Measurements from ENCODE around the gene ARID1B.

ARID1B gene

GRCh38 chr6:157203312-157203744, 426.1 kb downstream of the ARID1B start:
- no peak overlapping the region for H3K4me3 ChIP-seq (ENCODE audit: low read length in 2 of 2)
- H3K79me1 ChIP-seq (ENCODE audit: low read depth, low read length): peaks cover 2% of the 10 kb centered on the region
- H3K9me3 ChIP-seq (replicated peaks in 1 of 2; ENCODE audit: control insufficient read depth in 2 of 2, insufficient read depth in 1 of 2, low read depth in 1 of 2, low read length in 2 of 2): peaks cover 0 to 2% of the 10 kb centered on the region in 2 donors
- H2AFZ ChIP-seq (ENCODE audit: low read length): no peak overlapping the region
- H2AK5ac ChIP-seq (ENCODE audit: low read depth, low read length): no peak overlapping the region
- H3K4me2 ChIP-seq (ENCODE audit: insufficient read depth, low read length, poor library complexity, severe bottlenecking): no peak overlapping the region
- no peak overlapping the region for H3K18ac ChIP-seq (ENCODE audit: low read length)
- H2BK15ac ChIP-seq (ENCODE audit: low read length): no peak overlapping the region
- H3K4ac ChIP-seq (ENCODE audit: low read length): no peak overlapping the region
- no peak overlapping the region for H4K8ac ChIP-seq (ENCODE audit: low read depth, low read length)
- H3K14ac ChIP-seq (ENCODE audit: low read length): no peak overlapping the region
- H3K36me3 ChIP-seq (replicated peaks in 1 of 2; ENCODE audit: control insufficient read depth in 2 of 2, insufficient read depth in 2 of 2, low read length in 2 of 2): peaks cover 38 to 94% of the 10 kb centered on the region in 2 donors
- no peaks in the 10 kb centered on the region for H3K4me1 ChIP-seq (ENCODE audit: control insufficient read depth in 2 of 2, insufficient read depth in 1 of 2, low read depth in 1 of 2, low read length in 2 of 2)
- no peak for DNase-seq (ENCODE audit: low spot score)
- H2BK5ac ChIP-seq (ENCODE audit: low read length): no peak overlapping the region
- no peak overlapping the region for H3K23ac ChIP-seq (ENCODE audit: low read depth, low read length, poor library complexity)
- no peak overlapping the region for H4K91ac ChIP-seq (ENCODE audit: low read depth, low read length, poor library complexity)
- no peak overlapping the region for H2BK12ac ChIP-seq (ENCODE audit: low read length)
- WGBS, 2 donors (ENCODE audit: extremely low coverage in 2 of 2, insufficient read length in 2 of 2, insufficient replicate concordance in 1 of 2): no CpG with 5 or more reads among the region's 11 CpGs
- H3K27ac ChIP-seq (replicated peaks; ENCODE audit: low read length): no peak overlapping the region
- H3K9ac ChIP-seq (ENCODE audit: low read depth, low read length, poor library complexity): no peak overlapping the region
- no peaks in the 10 kb centered on the region for H3K27me3 ChIP-seq (ENCODE audit: control insufficient read depth in 3 of 3, insufficient read depth in 3 of 3, low read depth in 1 of 3, low read length in 3 of 3)
- H2BK120ac ChIP-seq (ENCODE audit: low read depth, low read length): no peak overlapping the region

- peaks cover 2% of the 10 kb centered on the region for H3K79me1 ChIP-seq (ENCODE audit: low read depth, low read length)
- no peak overlapping the region for H2BK5ac ChIP-seq (ENCODE audit: low read length)
- DNase-seq (ENCODE audit: low spot score): no peak
- no peak overlapping the region for H3K14ac ChIP-seq (ENCODE audit: low read length)
- no peak overlapping the region for H4K8ac ChIP-seq (ENCODE audit: low read depth, low read length)
- H4K91ac ChIP-seq (ENCODE audit: low read depth, low read length, poor library complexity): no peak overlapping the region
- H3K9me3 ChIP-seq (replicated peaks in 1 of 2; ENCODE audit: control insufficient read depth in 2 of 2, insufficient read depth in 1 of 2, low read depth in 1 of 2, low read length in 2 of 2): peaks cover 0 to 2% of the 10 kb centered on the region in 2 donors
- no peak overlapping the region for H3K4me2 ChIP-seq (ENCODE audit: insufficient read depth, low read length, poor library complexity, severe bottlenecking)
- no peak overlapping the region for H3K9ac ChIP-seq (ENCODE audit: low read depth, low read length, poor library complexity)
- H2AK5ac ChIP-seq (ENCODE audit: low read depth, low read length): no peak overlapping the region
- no peaks in the 10 kb centered on the region for H3K27me3 ChIP-seq (ENCODE audit: control insufficient read depth in 3 of 3, insufficient read depth in 3 of 3, low read depth in 1 of 3, low read length in 3 of 3)
- no peak overlapping the region for H2BK12ac ChIP-seq (ENCODE audit: low read length)
- 100% methylated on average over 2 of the region's 6 CpGs for WGBS, 2 donors (ENCODE audit: extremely low coverage in 2 of 2, insufficient read length in 2 of 2, insufficient replicate concordance in 1 of 2)
- no peak overlapping the region for H2BK120ac ChIP-seq (ENCODE audit: low read depth, low read length)
- no peak overlapping the region for H3K4me3 ChIP-seq (ENCODE audit: low read length in 2 of 2)
- no peak overlapping the region for H3K4ac ChIP-seq (ENCODE audit: low read length)
- H3K36me3 ChIP-seq (replicated peaks in 1 of 2; ENCODE audit: control insufficient read depth in 2 of 2, insufficient read depth in 2 of 2, low read length in 2 of 2): peaks cover 37 to 93% of the 10 kb centered on the region in 2 donors
- no peak overlapping the region for H3K23ac ChIP-seq (ENCODE audit: low read depth, low read length, poor library complexity)
- no peak overlapping the region for H3K27ac ChIP-seq (replicated peaks; ENCODE audit: low read length)
- no peak overlapping the region for H2BK15ac ChIP-seq (ENCODE audit: low read length)
- no peaks in the 10 kb centered on the region for H3K4me1 ChIP-seq (ENCODE audit: control insufficient read depth in 2 of 2, insufficient read depth in 1 of 2, low read depth in 1 of 2, low read length in 2 of 2)
- H2AFZ ChIP-seq (ENCODE audit: low read length): no peak overlapping the region
- no peak overlapping the region for H3K18ac ChIP-seq (ENCODE audit: low read length)
Observed at GRCh38 chr6:157203764-157204163, 426.6 kb downstream of the ARID1B start.

GRCh38 chr6:157205473-157206358, 428.5 kb downstream of the ARID1B start:
- no peak for DNase-seq (ENCODE audit: low spot score)
- no peak overlapping the region for H3K14ac ChIP-seq (ENCODE audit: low read length)
- H3K4me1 ChIP-seq (ENCODE audit: control insufficient read depth in 2 of 2, insufficient read depth in 1 of 2, low read depth in 1 of 2, low read length in 2 of 2): no peaks in the 10 kb centered on the region
- WGBS, 2 donors (ENCODE audit: extremely low coverage in 2 of 2, insufficient read length in 2 of 2, insufficient replicate concordance in 1 of 2): no CpG with 5 or more reads among the region's 11 CpGs
- H3K4me3 ChIP-seq (ENCODE audit: low read length in 2 of 2): no peak overlapping the region
- H3K27me3 ChIP-seq (ENCODE audit: control insufficient read depth in 3 of 3, insufficient read depth in 3 of 3, low read depth in 1 of 3, low read length in 3 of 3): no peaks in the 10 kb centered on the region
- H2BK5ac ChIP-seq (ENCODE audit: low read length): no peak overlapping the region
- H3K23ac ChIP-seq (ENCODE audit: low read depth, low read length, poor library complexity): no peak overlapping the region
- no peak overlapping the region for H4K91ac ChIP-seq (ENCODE audit: low read depth, low read length, poor library complexity)
- no peak overlapping the region for H2BK12ac ChIP-seq (ENCODE audit: low read length)
- no peak overlapping the region for H2BK15ac ChIP-seq (ENCODE audit: low read length)
- peaks cover 2% of the 10 kb centered on the region for H3K79me1 ChIP-seq (ENCODE audit: low read depth, low read length)
- no peak overlapping the region for H3K4ac ChIP-seq (ENCODE audit: low read length)
- H3K27ac ChIP-seq (replicated peaks; ENCODE audit: low read length): no peak overlapping the region
- H3K9me3 ChIP-seq (replicated peaks in 1 of 2; ENCODE audit: control insufficient read depth in 2 of 2, insufficient read depth in 1 of 2, low read depth in 1 of 2, low read length in 2 of 2): peaks cover 0 to 2% of the 10 kb centered on the region in 2 donors
- no peak overlapping the region for H3K18ac ChIP-seq (ENCODE audit: low read length)
- H3K36me3 ChIP-seq (replicated peaks in 1 of 2; ENCODE audit: control insufficient read depth in 2 of 2, insufficient read depth in 2 of 2, low read length in 2 of 2): peaks cover 30 to 88% of the 10 kb centered on the region in 2 donors
- no peak overlapping the region for H2BK120ac ChIP-seq (ENCODE audit: low read depth, low read length)
- no peak overlapping the region for H4K8ac ChIP-seq (ENCODE audit: low read depth, low read length)
- H3K4me2 ChIP-seq (ENCODE audit: insufficient read depth, low read length, poor library complexity, severe bottlenecking): no peak overlapping the region
- no peak overlapping the region for H2AFZ ChIP-seq (ENCODE audit: low read length)
- no peak overlapping the region for H2AK5ac ChIP-seq (ENCODE audit: low read depth, low read length)
- H3K9ac ChIP-seq (ENCODE audit: low read depth, low read length, poor library complexity): no peak overlapping the region

- H2BK120ac ChIP-seq (ENCODE audit: low read depth, low read length): no peak overlapping the region
- no peak overlapping the region for H4K91ac ChIP-seq (ENCODE audit: low read depth, low read length, poor library complexity)
- no peak overlapping the region for H3K14ac ChIP-seq (ENCODE audit: low read length)
- H3K4me3 ChIP-seq (ENCODE audit: low read length in 2 of 2): no peak overlapping the region
- no peak overlapping the region for H2BK15ac ChIP-seq (ENCODE audit: low read length)
- H4K8ac ChIP-seq (ENCODE audit: low read depth, low read length): no peak overlapping the region
- peaks cover 0 to 2% of the 10 kb centered on the region in 2 donors for H3K9me3 ChIP-seq (replicated peaks in 1 of 2; ENCODE audit: control insufficient read depth in 2 of 2, insufficient read depth in 1 of 2, low read depth in 1 of 2, low read length in 2 of 2)
- peak overlapping the region; percentile 34 for H3K9ac ChIP-seq (ENCODE audit: low read depth, low read length, poor library complexity)
- no peaks in the 10 kb centered on the region for H3K79me1 ChIP-seq (ENCODE audit: low read depth, low read length)
- no peak overlapping the region for H2BK12ac ChIP-seq (ENCODE audit: low read length)
- no peak overlapping the region for H2AFZ ChIP-seq (ENCODE audit: low read length)
- no peak overlapping the region for H3K27ac ChIP-seq (replicated peaks; ENCODE audit: low read length)
- H3K18ac ChIP-seq (ENCODE audit: low read length): no peak overlapping the region
- 100% methylated on average over 5 of the region's 23 CpGs; no CpG with 5 or more reads in 1 of the 2 donors for WGBS, 2 donors (ENCODE audit: extremely low coverage in 2 of 2, insufficient read length in 2 of 2, insufficient replicate concordance in 1 of 2)
- H3K4me1 ChIP-seq (ENCODE audit: control insufficient read depth in 2 of 2, insufficient read depth in 1 of 2, low read depth in 1 of 2, low read length in 2 of 2): no peaks in the 10 kb centered on the region
- no peak overlapping the region for H3K4me2 ChIP-seq (ENCODE audit: insufficient read depth, low read length, poor library complexity, severe bottlenecking)
- H3K36me3 ChIP-seq (replicated peaks in 1 of 2; ENCODE audit: control insufficient read depth in 2 of 2, insufficient read depth in 2 of 2, low read length in 2 of 2): peaks cover 25 to 81% of the 10 kb centered on the region in 2 donors
- H3K23ac ChIP-seq (ENCODE audit: low read depth, low read length, poor library complexity): peak overlapping the region; percentile 38
- H3K4ac ChIP-seq (ENCODE audit: low read length): no peak overlapping the region
- H3K27me3 ChIP-seq (ENCODE audit: control insufficient read depth in 3 of 3, insufficient read depth in 3 of 3, low read depth in 1 of 3, low read length in 3 of 3): no peaks in the 10 kb centered on the region
- no peak overlapping the region for H2AK5ac ChIP-seq (ENCODE audit: low read depth, low read length)
- H2BK5ac ChIP-seq (ENCODE audit: low read length): no peak overlapping the region
- DNase-seq (ENCODE audit: low spot score): no peak
Observed at GRCh38 chr6:157206359-157206815, 429.2 kb downstream of the ARID1B start.
